K562 (cell line): ENCODE measurements around the gene CTH. TPM values are rescaled to one million over a fixed set of nuclear protein-coding genes. Genes with fewer than 3 reads are reported as not detected.

Experiments
- ATAC-seq: fragments of 200-7000 bp; cut with Tn5 transposase; 3 replicates; pipeline ENCODE4 v1.9.1; 2020; ENCODE audit warnings: moderate library complexity
- BruUV-seq: library from RNA; stranded (reverse); fragments of 400-500 nt; replicated peaks from 2 replicates; lab custom pipeline; 2021; lab: Mats Ljungman, UMichigan
- CTCF ChIA-PET: fragments of 300-600 bp; formaldehyde crosslinking; extraction: SDS; loops from one replicate; lab custom pipeline; 2021; ENCODE audit warnings: low intra/inter-chr PET ratio; lab: Yijun Ruan, JAX
- POLR2A ChIA-PET: fragments of 300-600, 350-650 bp; sonication (Branson Sonifier 250); formaldehyde crosslinking; extraction: SDS; loops from one replicate; lab custom pipeline; 2021; ENCODE audit warnings: antibody characterized with exemption, inconsistent platforms; lab: Yijun Ruan, JAX
- DNase-seq, 4 experiments: peaks; one replicate each; pipeline versions ENCODE4 v3.0.0 to v3.0.0-alpha.2; 2011 to 2018; ENCODE audit warnings: low spot score in 3 of 4, mixed read lengths in 3 of 4; ENCODE audit errors: extremely low read depth in 1 of 4
- FAIRE-seq: peaks from 2 replicates; lab custom pipeline; 2011; peaks lifted over from hg19 to GRCh38; lab: Jason Lieb, UNC
- H2AFZ ChIP-seq: 2 replicates; pipeline ENCODE4 v1.6.0; 2011; ENCODE audit warnings: low read depth, low read length, control low read depth, inconsistent platforms
- H3K27ac ChIP-seq: fragments of 200-600 bp; 3 replicates; pipeline ENCODE4 v1.8.0; 2011; ENCODE audit warnings: low read depth, mild to moderate bottlenecking, control low read depth, inconsistent platforms, low read length, moderate library complexity, mixed read lengths; ENCODE audit errors: extremely low read depth
- H3K27me3 ChIP-seq, 2 experiments: fragments of 300-600 bp in 1 of 2; 2 replicates in 1 of 2; 3 replicates in 1 of 2; pipeline versions ENCODE4 v1.6.0 to v1.8.0; 2011; ENCODE audit warnings: inconsistent platforms in 2 of 2, low read length in 2 of 2, mild to moderate bottlenecking in 1 of 2, mixed read lengths in 1 of 2, moderate library complexity in 1 of 2; ENCODE audit not compliant: control insufficient read depth in 2 of 2, insufficient read depth in 2 of 2
- H3K36me3 ChIP-seq: fragments of 300-600 bp; 3 replicates; pipeline ENCODE4 v1.8.0; 2011; ENCODE audit warnings: mild to moderate bottlenecking, low read length, inconsistent platforms; ENCODE audit not compliant: control insufficient read depth, insufficient read depth
- H3K4me1 ChIP-seq, 2 experiments: fragments of 200-600 bp in 1 of 2; replicated peaks in 1 of 2; 2 replicates in 1 of 2; 3 replicates in 1 of 2; pipeline versions ENCODE4 v1.5.1 to v1.8.0; 2011; ENCODE audit warnings: inconsistent platforms in 2 of 2, low read length in 2 of 2, mild to moderate bottlenecking in 1 of 2, mixed read lengths in 1 of 2, moderate library complexity in 1 of 2; ENCODE audit not compliant: control insufficient read depth in 2 of 2, insufficient read depth in 2 of 2
- H3K4me2 ChIP-seq: 2 replicates; pipeline ENCODE4 v1.6.1; 2011; ENCODE audit warnings: low read length, control low read depth, inconsistent platforms, mixed read lengths; ENCODE audit not compliant: insufficient read depth
- H3K4me3 ChIP-seq: fragments of 200-600 bp; sonication (generic), shearing (Covaris generic); 2 replicates; pipeline ENCODE4 v1.5.1; 2016; ENCODE audit warnings: control low read depth, inconsistent platforms
- H3K79me2 ChIP-seq: fragments of 200-600 bp; 3 replicates; pipeline ENCODE4 v1.8.0; 2011; ENCODE audit warnings: low read length, inconsistent platforms; ENCODE audit not compliant: control insufficient read depth, insufficient read depth
- H3K9ac ChIP-seq, 2 experiments: 2 replicates each; pipeline versions ENCODE4 v1.6.0 to v1.6.1; 2011; ENCODE audit warnings: low read depth in 2 of 2, low read length in 2 of 2, control low read depth in 1 of 2, inconsistent platforms in 1 of 2, mild to moderate bottlenecking in 1 of 2, mixed read lengths in 1 of 2; ENCODE audit not compliant: insufficient read depth in 1 of 2
- H3K9me1 ChIP-seq: one replicate; pipeline ENCODE4 v1.6.0; 2011; ENCODE audit warnings: inconsistent platforms, mild to moderate bottlenecking, low read length, moderate library complexity; ENCODE audit not compliant: control insufficient read depth, insufficient read depth
- H3K9me3 ChIP-seq: replicated peaks from 2 replicates; pipeline ENCODE4 v1.5.1; 2011; ENCODE audit warnings: low read depth, low read length, inconsistent platforms; ENCODE audit not compliant: control insufficient read depth, insufficient read depth
- H4K20me1 ChIP-seq: replicated peaks from 2 replicates; pipeline ENCODE4 v1.6.1; 2011; ENCODE audit warnings: low read length, inconsistent platforms, mixed read lengths; ENCODE audit not compliant: control insufficient read depth, insufficient read depth
- ETV5 ChIP-seq: sonication (generic); formaldehyde crosslinking; IDR thresholded peaks from 2 replicates; pipeline ENCODE4 v1.4.0; 2020; ENCODE audit warnings: low read depth, mild to moderate bottlenecking, missing genetic modification reagents
- FUS ChIP-seq: fragments of 200-400 bp; formaldehyde crosslinking; optimal IDR thresholded peaks from 2 replicates; pipeline ENCODE3; 2017; ENCODE audit warnings: low read depth, low read length
- KLF6 ChIP-seq: fragments of 250-450 bp; sonication (Bioruptor Pico); IDR thresholded peaks from 2 replicates; pipeline ENCODE4 v1.4.0; 2020; ENCODE audit warnings: mild to moderate bottlenecking, moderate library complexity, borderline replicate concordance
- MYBL2 ChIP-seq, 2 experiments: fragments of 450-650 bp in 1 of 2; sonication (generic) in 1 of 2; formaldehyde crosslinking in 1 of 2; IDR thresholded peaks; 2 replicates each; pipeline versions ENCODE4 v1.6.1 to v1.8.1; 2017 to 2022; ENCODE audit warnings: borderline replicate concordance in 1 of 2, inconsistent platforms in 1 of 2, low read depth in 1 of 2, mild to moderate bottlenecking in 1 of 2, missing genetic modification reagents in 1 of 2, moderate library complexity in 1 of 2
- PTTG1 ChIP-seq: fragments of 450-650 bp; IDR thresholded peaks from 2 replicates; pipeline ENCODE4 v1.6.1; 2016; ENCODE audit warnings: low read depth, mild to moderate bottlenecking, missing genetic modification characterization, missing compliant biosample characterization
- ZNF696 ChIP-seq: fragments of 250-450 bp; sonication (Bioruptor Pico); conservative IDR thresholded peaks from 2 replicates; pipeline ENCODE4 v1.4.0; 2020; ENCODE audit warnings: mild to moderate bottlenecking, moderate library complexity
- ZNF79 ChIP-seq: fragments of 250-450 bp; sonication (Bioruptor Pico); IDR thresholded peaks from 2 replicates; pipeline ENCODE4 v1.4.0; 2020; ENCODE audit warnings: low read depth, mild to moderate bottlenecking, moderate library complexity
- in situ Hi-C: fragments of 300-500 bp; cut with MboI; formaldehyde crosslinking; loops from 4 replicates; pipeline ENCODE4 v1.15.0; 2018; ENCODE audit warnings: inconsistent platforms, mixed read lengths
- intact Hi-C: fragments of 100-400 bp; cut with micrococcal nuclease; formaldehyde crosslinking; loops from 2 replicates; pipeline ENCODE4 v1.14.2; 2022
- polyA plus RNA-seq, 8 experiments: library from polyadenylated mRNA; depleted of rRNA in 4 of 8; stranded (reverse) in 5 of 8; unstranded in 3 of 8; fragments of >200 nt; fragmentation: Nextera tagmentation in 2 of 8; fragmentation: Illumina TruSeq in 1 of 8; extraction: Ambion mirVana in 2 of 8; extraction: Trizol in 1 of 8; gene quantifications; 2 replicates each; pipeline versions ENCODE4 v1.2.1 to v1.2.3, GENCODE V29; 2011 to 2014; ENCODE audit warnings: inconsistent platforms in 1 of 8, missing spikeins in 1 of 8
- total RNA-seq, 7 experiments: library from RNA; depleted of rRNA in 6 of 7; stranded (reverse); fragments of >200 nt in 6 of 7; fragmentation: Illumina TruSeq in 2 of 7; extraction: Trizol in 2 of 7; gene quantifications; 2 replicates each; pipeline versions ENCODE4 v1.2.1 to v1.2.3, GENCODE V29; 2011 to 2021; ENCODE audit warnings: low replicate concordance in 1 of 7
- TF ChIP-seq, protein P1 (sequence below): fragments of 250-450 bp; sonication (Bioruptor Pico); IDR thresholded peaks from 2 replicates; pipeline ENCODE4 v1.4.0; 2020

The CTH gene
- total and polyA plus RNA-seq, 9 of the 15 experiments (the other 6 are each of a cell fraction or from before 2014, with no cell fraction given): 8.0 to 54.4 (median 30.9) TPM

DNA sequence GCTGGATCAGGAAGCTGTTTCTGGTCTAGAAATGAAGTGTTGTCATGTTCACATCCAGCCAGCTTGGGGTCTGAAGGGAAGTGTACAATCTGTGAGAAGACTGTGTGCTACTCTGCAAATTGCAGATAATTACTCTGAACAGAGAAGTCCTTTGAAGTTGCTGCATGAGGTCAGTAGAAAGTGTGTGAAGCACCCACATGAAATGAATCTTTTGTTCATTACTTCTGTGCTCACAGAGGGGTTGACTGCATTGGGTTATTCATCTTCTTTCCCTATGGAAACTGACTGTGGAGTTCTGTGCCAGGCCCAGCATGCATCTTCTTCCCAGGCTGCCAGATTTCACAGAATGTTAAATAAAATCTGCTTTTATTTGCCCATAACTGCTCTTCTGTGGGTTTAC is 47.1 kb downstream of the CTH start:
- Histone ChIP-seq H3K9me3 (no peaks in the 10 kb centered on the region), H3K9ac (no peak overlapping the region), H3K4me2 (no peak overlapping the region), H3K27ac (no peak overlapping the region), H3K79me2 (no peaks in the 10 kb centered on the region)
- BruUV-seq: no TSS peak
- in situ Hi-C loops: no loop called here
- CTCF ChIA-PET: no interaction called here
- DNase-seq: peak in 1 of 4 experiments; percentile 29
- no peak for TF ChIP-seq KLF6 (CRISPR knock-in tag)
- TF ChIP-seq ETV5: no peak
- TF ChIP-seq FUS: no peak
- no peak for TF ChIP-seq ZNF696 (CRISPR knock-in tag)
- TF ChIP-seq MYBL2 (IDR thresholded peaks at IDR 0.05; ENCODE audit: low read depth): no peak
- no peak for TF ChIP-seq MYBL2 (CRISPR knock-in tag; IDR thresholded peaks at IDR 0.05; ENCODE audit: borderline replicate concordance)
- TF ChIP-seq, protein P1, sequence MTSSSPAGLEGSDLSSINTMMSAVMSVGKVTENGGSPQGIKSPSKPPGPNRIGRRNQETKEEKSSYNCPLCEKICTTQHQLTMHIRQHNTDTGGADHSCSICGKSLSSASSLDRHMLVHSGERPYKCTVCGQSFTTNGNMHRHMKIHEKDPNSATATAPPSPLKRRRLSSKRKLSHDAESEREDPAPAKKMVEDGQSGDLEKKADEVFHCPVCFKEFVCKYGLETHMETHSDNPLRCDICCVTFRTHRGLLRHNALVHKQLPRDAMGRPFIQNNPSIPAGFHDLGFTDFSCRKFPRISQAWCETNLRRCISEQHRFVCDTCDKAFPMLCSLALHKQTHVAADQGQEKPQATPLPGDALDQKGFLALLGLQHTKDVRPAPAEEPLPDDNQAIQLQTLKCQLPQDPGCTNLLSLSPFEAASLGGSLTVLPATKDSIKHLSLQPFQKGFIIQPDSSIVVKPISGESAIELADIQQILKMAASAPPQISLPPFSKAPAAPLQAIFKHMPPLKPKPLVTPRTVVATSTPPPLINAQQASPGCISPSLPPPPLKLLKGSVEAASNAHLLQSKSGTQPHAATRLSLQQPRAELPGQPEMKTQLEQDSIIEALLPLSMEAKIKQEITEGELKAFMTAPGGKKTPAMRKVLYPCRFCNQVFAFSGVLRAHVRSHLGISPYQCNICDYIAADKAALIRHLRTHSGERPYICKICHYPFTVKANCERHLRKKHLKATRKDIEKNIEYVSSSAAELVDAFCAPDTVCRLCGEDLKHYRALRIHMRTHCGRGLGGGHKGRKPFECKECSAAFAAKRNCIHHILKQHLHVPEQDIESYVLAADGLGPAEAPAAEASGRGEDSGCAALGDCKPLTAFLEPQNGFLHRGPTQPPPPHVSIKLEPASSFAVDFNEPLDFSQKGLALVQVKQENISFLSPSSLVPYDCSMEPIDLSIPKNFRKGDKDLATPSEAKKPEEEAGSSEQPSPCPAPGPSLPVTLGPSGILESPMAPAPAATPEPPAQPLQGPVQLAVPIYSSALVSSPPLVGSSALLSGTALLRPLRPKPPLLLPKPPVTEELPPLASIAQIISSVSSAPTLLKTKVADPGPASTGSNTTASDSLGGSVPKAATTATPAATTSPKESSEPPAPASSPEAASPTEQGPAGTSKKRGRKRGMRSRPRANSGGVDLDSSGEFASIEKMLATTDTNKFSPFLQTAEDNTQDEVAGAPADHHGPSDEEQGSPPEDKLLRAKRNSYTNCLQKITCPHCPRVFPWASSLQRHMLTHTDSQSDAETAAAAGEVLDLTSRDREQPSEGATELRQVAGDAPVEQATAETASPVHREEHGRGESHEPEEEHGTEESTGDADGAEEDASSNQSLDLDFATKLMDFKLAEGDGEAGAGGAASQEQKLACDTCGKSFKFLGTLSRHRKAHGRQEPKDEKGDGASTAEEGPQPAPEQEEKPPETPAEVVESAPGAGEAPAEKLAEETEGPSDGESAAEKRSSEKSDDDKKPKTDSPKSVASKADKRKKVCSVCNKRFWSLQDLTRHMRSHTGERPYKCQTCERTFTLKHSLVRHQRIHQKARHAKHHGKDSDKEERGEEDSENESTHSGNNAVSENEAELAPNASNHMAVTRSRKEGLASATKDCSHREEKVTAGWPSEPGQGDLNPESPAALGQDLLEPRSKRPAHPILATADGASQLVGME: no peak
- TF ChIP-seq PTTG1 (tag): no peak
- no peak for TF ChIP-seq ZNF79 (CRISPR knock-in tag)
- TF ChIP-seq, all 486 proteins: peak for 0
- FAIRE-seq (no peak), ATAC-seq (no peak; the same call in 2 of the 3 replicates)
- Histone ChIP-seq H4K20me1 (no peaks in the 10 kb centered on the region), H3K27me3 (no peaks in the 10 kb centered on the region), H3K4me1 (peaks cover 14 to 19% of the 10 kb centered on the region in 2 experiments), H3K4me3 (no peak overlapping the region), H2AFZ (no peak overlapping the region), H3K36me3 (no peaks in the 10 kb centered on the region), H3K9me1 (no peaks in the 10 kb centered on the region)
- POLR2A ChIA-PET: interaction anchor here (1.1 to 3.1 kb wide), 3 partner anchors 10 to 45 kb away, joined by 4 to 17 read pairs (median 4); no protein-coding TSS in a partner anchor
- intact Hi-C loops: no loop called here
